Endothelial cell of umbilical vein (primary cell): ENCODE results near the gene TWIST1. TPM values are rescaled to one million over a fixed set of nuclear protein-coding genes. Genes with fewer than 3 reads are reported as not detected.

Source experiments
- BruUV-seq: library from RNA; stranded (reverse); fragments of 400-500 nt; replicated peaks from 2 replicates; lab custom pipeline; 2021; lab: Mats Ljungman, UMichigan
- CTCF ChIA-PET: fragments of 300-600, 350-600 bp; sonication (Branson Sonifier 250); formaldehyde crosslinking; loops from one replicate; lab custom pipeline; 2021; ENCODE audit warnings: antibody characterized with exemption, inconsistent platforms; lab: Charles Lee
- POLR2A ChIA-PET: fragments of 300-600, 350-600 bp; sonication (Branson Sonifier 250); formaldehyde crosslinking; loops from one replicate; lab custom pipeline; 2021; ENCODE audit warnings: antibody characterized with exemption, inconsistent platforms; lab: Charles Lee
- DNase-seq: peaks from one replicate; pipeline ENCODE4 v3.0.0-alpha.2; 2011; ENCODE audit warnings: low read depth, low spot score
- FAIRE-seq: peaks from 2 replicates; lab custom pipeline; 2011; peaks lifted over from hg19 to GRCh38; lab: Jason Lieb, UNC
- H2AFZ ChIP-seq: 2 replicates; pipeline ENCODE4 v1.6.0; 2012; ENCODE audit warnings: low read depth, low read length, control low read depth, inconsistent platforms
- H3K27ac ChIP-seq: 2 replicates; pipeline ENCODE4 v1.5.1; 2011; ENCODE audit warnings: low read depth, mild to moderate bottlenecking, control low read depth, low read length, moderate library complexity; ENCODE audit not compliant: insufficient read depth
- H3K27me3 ChIP-seq, 2 experiments: 2 replicates each; pipeline versions ENCODE4 v1.6.0 to v1.6.1; 2011; ENCODE audit warnings: low read length in 2 of 2, mixed read lengths in 1 of 2; ENCODE audit not compliant: control insufficient read depth in 2 of 2, insufficient read depth in 2 of 2
- H3K36me3 ChIP-seq, 2 experiments: 2 replicates in 1 of 2; 3 replicates in 1 of 2; pipeline ENCODE4 v1.5.1; 2011; ENCODE audit warnings: low read length in 2 of 2, mild to moderate bottlenecking in 1 of 2, moderate library complexity in 1 of 2; ENCODE audit not compliant: control insufficient read depth in 2 of 2, insufficient read depth in 2 of 2; ENCODE audit errors: extremely low read depth in 1 of 2
- H3K4me1 ChIP-seq: 3 replicates; pipeline ENCODE4 v1.5.1; 2011; ENCODE audit warnings: mild to moderate bottlenecking, low read length; ENCODE audit not compliant: control insufficient read depth, insufficient read depth; ENCODE audit errors: extremely low read depth
- H3K4me2 ChIP-seq: 2 replicates; pipeline ENCODE4 v1.6.1; 2011; ENCODE audit warnings: low read length, control low read depth, mixed read lengths; ENCODE audit not compliant: insufficient read depth
- H3K4me3 ChIP-seq, 3 experiments: fragments of 200-600 bp in 1 of 3; sonication (generic), shearing (Covaris generic) in 1 of 3; replicated peaks in 1 of 3; 2 replicates each; pipeline ENCODE4 v1.5.1; 2011 to 2016; ENCODE audit warnings: control low read depth in 3 of 3, low read length in 3 of 3, mild to moderate bottlenecking in 2 of 3, inconsistent platforms in 1 of 3, low read depth in 1 of 3, moderate library complexity in 1 of 3; ENCODE audit not compliant: insufficient read depth in 1 of 3
- H3K79me2 ChIP-seq: 2 replicates; pipeline ENCODE4 v1.6.0; 2012; ENCODE audit warnings: low read length, inconsistent platforms; ENCODE audit not compliant: control insufficient read depth, insufficient read depth
- H3K9ac ChIP-seq: replicated peaks from 2 replicates; pipeline ENCODE3; 2011; ENCODE audit warnings: low read length, control low read depth; ENCODE audit not compliant: insufficient read depth; ENCODE audit errors: extremely low read depth
- H3K9me1 ChIP-seq: replicated peaks from 3 replicates; pipeline ENCODE4 v1.6.0; 2011; ENCODE audit warnings: mild to moderate bottlenecking, low read length; ENCODE audit not compliant: control insufficient read depth, insufficient read depth; ENCODE audit errors: extremely low read depth
- H3K9me3 ChIP-seq: replicated peaks from 2 replicates; pipeline ENCODE4 v1.5.1; 2012; ENCODE audit warnings: low read length, inconsistent platforms; ENCODE audit not compliant: control insufficient read depth, insufficient read depth
- H4K20me1 ChIP-seq: replicated peaks from 2 replicates; pipeline ENCODE3; 2011; ENCODE audit warnings: mild to moderate bottlenecking, low read length; ENCODE audit not compliant: control insufficient read depth, insufficient read depth; ENCODE audit errors: extremely low read depth
- EZH2 ChIP-seq: IDR thresholded peaks from 2 replicates; pipeline ENCODE4 v1.6.1; 2012; ENCODE audit warnings: borderline replicate concordance, low read depth, mild to moderate bottlenecking, moderate library complexity, low read length, inconsistent platforms; ENCODE audit not compliant: severe bottlenecking
- FOS ChIP-seq: IDR thresholded peaks from 2 replicates; pipeline ENCODE4 v1.6.1; 2011; ENCODE audit warnings: mild to moderate bottlenecking, low read length, moderate library complexity, borderline replicate concordance; ENCODE audit not compliant: insufficient read depth
- GATA2 ChIP-seq: IDR thresholded peaks from 2 replicates; pipeline ENCODE4 v1.7.0; 2011; ENCODE audit warnings: low read depth, mild to moderate bottlenecking, moderate library complexity, mixed read lengths, low read length; ENCODE audit not compliant: insufficient read length, insufficient read depth
- JUN ChIP-seq: IDR thresholded peaks from 2 replicates; pipeline ENCODE4 v1.6.1; 2011; ENCODE audit warnings: borderline replicate concordance, low read depth; ENCODE audit not compliant: insufficient read length, insufficient read depth
- MAX ChIP-seq: IDR thresholded peaks from 2 replicates; pipeline ENCODE4 v1.6.1; 2011; ENCODE audit not compliant: insufficient read depth, insufficient read length
- MYC ChIP-seq: IDR thresholded peaks from one replicate; pipeline ENCODE4 v1.6.1; 2011; ENCODE audit warnings: mild to moderate bottlenecking, low read depth, low read length
- POLR2A ChIP-seq: IDR thresholded peaks from 2 replicates; pipeline ENCODE4 v1.6.1; 2012; ENCODE audit warnings: low read depth, mild to moderate bottlenecking, control low read depth, low read length
- POLR2AphosphoS5 ChIP-seq: IDR thresholded peaks from 2 replicates; pipeline ENCODE4 v1.6.1; 2012; ENCODE audit warnings: low read depth, mild to moderate bottlenecking, control low read depth, low read length, moderate library complexity; ENCODE audit not compliant: insufficient read depth
- dilution Hi-C: fragments of 300-500 bp; cut with MboI; formaldehyde crosslinking; loops from one replicate; pipeline ENCODE4 v1.15.0; 2019; ENCODE audit warnings: low sequenced_read_pairs; ENCODE audit not compliant: extremely low pct_ligation_motif_present
- intact Hi-C: fragments of 100-400 bp; cut with micrococcal nuclease; formaldehyde crosslinking; loops from one replicate; pipeline ENCODE4 v1.10.0; 2022
- polyA plus RNA-seq, 4 experiments: library from polyadenylated mRNA; depleted of rRNA in 3 of 4; stranded (reverse) in 3 of 4; unstranded in 1 of 4; fragments of >200 nt; gene quantifications; 2 replicates each; pipeline versions ENCODE4 v1.2.1 to v1.2.3, GENCODE V29; 2011 to 2012; ENCODE audit warnings: missing spikeins in 1 of 4
- total RNA-seq: library from RNA; stranded (reverse); gene quantifications from 2 replicates; pipeline ENCODE4 v1.2.3, GENCODE V29; 2021
- TF ChIP-seq, protein P1 (sequence below), 2 donors: IDR thresholded peaks; 1 replicate in 1 of 2; 2 replicates in 1 of 2; pipeline ENCODE4 v1.5.1; 2011; ENCODE audit warnings: low read length in 2 of 2, mild to moderate bottlenecking in 2 of 2, moderate library complexity in 2 of 2, control low read depth in 1 of 2, inconsistent platforms in 1 of 2, low read depth in 1 of 2; ENCODE audit not compliant: insufficient read depth in 1 of 2; ENCODE audit errors: extremely low read depth in 1 of 2

The TWIST1 gene
- total and polyA plus RNA-seq, 2 donors (not counting 3 experiments of a cell fraction or from before 2014, with no cell fraction given), result not detected

GRCh38 chr7:19110776-19111175 is 6.7 kb downstream of the TWIST1 start:
- H3K27me3 ChIP-seq, result peaks cover 89 to 100% of the 10 kb centered on the region in 2 experiments

More at GRCh38 chr7:19110776-19111175, 6.7 kb downstream of the TWIST1 start:
- H3K27ac ChIP-seq, result no peak overlapping the region
- TF ChIP-seq JUN, result no peak
- TF ChIP-seq MYC, result no peak
- TF ChIP-seq MAX, result no peak
- no peak for TF ChIP-seq POLR2AphosphoS5
- no peak for TF ChIP-seq POLR2A
- TF ChIP-seq EZH2, result no peak
- no peak for TF ChIP-seq FOS
- TF ChIP-seq GATA2, result no peak
- TF ChIP-seq, protein P1, sequence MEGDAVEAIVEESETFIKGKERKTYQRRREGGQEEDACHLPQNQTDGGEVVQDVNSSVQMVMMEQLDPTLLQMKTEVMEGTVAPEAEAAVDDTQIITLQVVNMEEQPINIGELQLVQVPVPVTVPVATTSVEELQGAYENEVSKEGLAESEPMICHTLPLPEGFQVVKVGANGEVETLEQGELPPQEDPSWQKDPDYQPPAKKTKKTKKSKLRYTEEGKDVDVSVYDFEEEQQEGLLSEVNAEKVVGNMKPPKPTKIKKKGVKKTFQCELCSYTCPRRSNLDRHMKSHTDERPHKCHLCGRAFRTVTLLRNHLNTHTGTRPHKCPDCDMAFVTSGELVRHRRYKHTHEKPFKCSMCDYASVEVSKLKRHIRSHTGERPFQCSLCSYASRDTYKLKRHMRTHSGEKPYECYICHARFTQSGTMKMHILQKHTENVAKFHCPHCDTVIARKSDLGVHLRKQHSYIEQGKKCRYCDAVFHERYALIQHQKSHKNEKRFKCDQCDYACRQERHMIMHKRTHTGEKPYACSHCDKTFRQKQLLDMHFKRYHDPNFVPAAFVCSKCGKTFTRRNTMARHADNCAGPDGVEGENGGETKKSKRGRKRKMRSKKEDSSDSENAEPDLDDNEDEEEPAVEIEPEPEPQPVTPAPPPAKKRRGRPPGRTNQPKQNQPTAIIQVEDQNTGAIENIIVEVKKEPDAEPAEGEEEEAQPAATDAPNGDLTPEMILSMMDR (IDR thresholded peaks at IDR 0.05; ENCODE audit: extremely low read depth in 1 of 2, insufficient read depth in 1 of 2, low read depth in 1 of 2, low read length in 2 of 2), result no peak
- BruUV-seq, result no TSS peak
- H3K9me3 ChIP-seq, result no peaks in the 10 kb centered on the region
- ChIA-PET POLR2A (no interaction called here), CTCF (no interaction called here)
- no peak for DNase-seq
- peaks cover 10% of the 10 kb centered on the region for H3K4me1 ChIP-seq
- no peaks in the 10 kb centered on the region for H3K36me3 ChIP-seq
- no peaks in the 10 kb centered on the region for H3K9me1 ChIP-seq
- H4K20me1 ChIP-seq, result no peaks in the 10 kb centered on the region
- H2AFZ ChIP-seq, result no peak overlapping the region
- H3K4me2 ChIP-seq, result no peak overlapping the region
- dilution Hi-C loops (no loop called here), intact Hi-C loops (no loop called here)
- H3K79me2 ChIP-seq, result no peaks in the 10 kb centered on the region
- FAIRE-seq, result no peak
- no peak overlapping the region for H3K4me3 ChIP-seq
- H3K9ac ChIP-seq, result no peak overlapping the region
